ENCODE results near the gene HNF1B. TPM values are rescaled to one million over a fixed set of nuclear protein-coding genes. Genes with fewer than 3 reads are reported as not detected.
A peak's percentile ranks its signal among the peaks of the same experiment; 100 is the strongest.

Gene HNF1B
- total RNA-seq, 2 donors from 2014 or later: 0.14 to 1.4 TPM

- Mint-ChIP-seq H3K27ac (peak within 1 kb of the TSS; percentile 95 to 97), H3K9me3 (no peaks in the 10 kb centered on the region)
These were observed 101.6 kb downstream of the HNF1B start, which contains the start of gene DDX52 for GRCh38 chr17:37643118-37643766. Gene DDX52, minus strand, starts transcription at chr17:37643446. Its CDS starts 26 bp downstream, at chr17:37643420.

GRCh38 chr17:37642681-37643080 is 102.2 kb downstream of the HNF1B start:
- H3K36me3 Mint-ChIP-seq: peaks cover 20 to 25% of the 10 kb centered on the region in 2 donors
- peak overlapping the region; percentile 95 to 97 for H3K27ac Mint-ChIP-seq
- peak in 1 of 2 donors; percentile 3 for DNase-seq (ENCODE audit: low spot score in 2 of 2)
- peak; percentile 52 to 65 for ATAC-seq
- no peaks in the 10 kb centered on the region for H3K9me3 Mint-ChIP-seq

More at GRCh38 chr17:37643118-37643766, 101.6 kb downstream of the HNF1B start, which contains the start of gene DDX52:
- peaks cover 20% of the 10 kb centered on the region in 2 donors for H3K36me3 Mint-ChIP-seq
- ATAC-seq (peak; percentile 98 to 99), DNase-seq (ENCODE audit: low spot score in 2 of 2) (peak; percentile 82 to 89)

GRCh38 chr17:37640015-37640414 is 104.8 kb downstream of the HNF1B start:
- H3K36me3 Mint-ChIP-seq: peaks cover 20 to 35% of the 10 kb centered on the region in 2 donors
- H3K9me3 Mint-ChIP-seq: no peaks in the 10 kb centered on the region
- no peak for ATAC-seq

GRCh38 chr17:37637956-37638355 is 106.9 kb downstream of the HNF1B start:
- DNase-seq (ENCODE audit: low spot score in 2 of 2) (no peak), ATAC-seq (no peak)
- H3K27ac Mint-ChIP-seq: no peak overlapping the region
- H3K36me3 Mint-ChIP-seq: peaks cover 17 to 33% of the 10 kb centered on the region in 2 donors
- H3K9me3 Mint-ChIP-seq: no peaks in the 10 kb centered on the region

More at GRCh38 chr17:37640015-37640414, 104.8 kb downstream of the HNF1B start:
- DNase-seq (ENCODE audit: low spot score in 2 of 2): no peak
- H3K27ac Mint-ChIP-seq: no peak overlapping the region

Other genes with a start within 250 kb of the HNF1B start
- gene SYNRG, start 135.6 kb downstream of the HNF1B start, total RNA-seq: 10 to 100 TPM; 53.3 to 76.5 TPM
- 10 to 100 TPM; 25.0 to 45.2 TPM for gene DDX52, start 101.6 kb downstream of the HNF1B start, total RNA-seq
- not detected for gene TBC1D3K, start 179.4 kb upstream of the HNF1B start, total RNA-seq
- gene TBC1D3L, start 244.0 kb upstream of the HNF1B start, total RNA-seq: 1 to 10 TPM in 1 of 2 donors, under 1 TPM in 1; 0.60 to 9.4 TPM

All from activated naive CD4-positive, alpha-beta T cell treated with anti-CD3 and anti-CD28 coated beads, Interleukin-2, amount 50 U/mL, for 72 hours (primary cell).